B cell (primary cell): ENCODE data around the gene ADCY1. TPM values are rescaled to one million over a fixed set of nuclear protein-coding genes. Genes with fewer than 3 reads are reported as not detected.

Experiments
- ATAC-seq: fragments of 200-7000 bp; cut with Tn5 transposase; one replicate; pipeline ENCODE4 v1.10.0; 2021; ENCODE audit warnings: low read depth, mild to moderate bottlenecking, moderate number of reproducible peaks, moderate library complexity
- CTCF ChIA-PET: fragments of 350-600 bp; sonication (Branson Sonifier 250); formaldehyde crosslinking; loops from one replicate; lab custom pipeline; 2021; ENCODE audit warnings: antibody characterized with exemption, inconsistent platforms; lab: Charles Lee
- POLR2A ChIA-PET: fragments of 350-600 bp; sonication (Branson Sonifier 250); formaldehyde crosslinking; loops from one replicate; lab custom pipeline; 2021; ENCODE audit warnings: antibody characterized with exemption; lab: Charles Lee
- DNase-seq: peaks from one replicate; pipeline ENCODE4 v3.0.0; 2013
- H2AFZ ChIP-seq: 2 replicates; pipeline ENCODE4 v1.6.1; 2012; ENCODE audit warnings: mild to moderate bottlenecking, low read depth, low read length; ENCODE audit not compliant: insufficient read depth, poor library complexity, severe bottlenecking
- H3K27ac ChIP-seq, 2 donors: 1 replicate in 1 of 2; 2 replicates in 1 of 2; pipeline ENCODE4 v1.5.1; 2012 to 2013; ENCODE audit warnings: low read length in 2 of 2, mild to moderate bottlenecking in 2 of 2, moderate library complexity in 1 of 2
- H3K27me3 ChIP-seq, 4 experiments: fragments of 200-600 bp in 1 of 4; sonication (generic) in 1 of 4; replicated peaks in 1 of 4; 1 replicate in 2 of 4; 2 replicates in 2 of 4; pipeline versions ENCODE4 v1.6.1 to v1.7.0; 2013 to 2016; ENCODE audit warnings: low read length in 3 of 4, mild to moderate bottlenecking in 2 of 4, mixed read lengths in 1 of 4, moderate library complexity in 1 of 4; ENCODE audit not compliant: insufficient read depth in 4 of 4, control insufficient read depth in 3 of 4; ENCODE audit errors: control extremely low read depth in 1 of 4
- H3K36me3 ChIP-seq, 2 experiments: replicated peaks in 1 of 2; 1 replicate in 1 of 2; 2 replicates in 1 of 2; pipeline versions ENCODE4 v1.6.1 to v1.7.1; 2013; ENCODE audit warnings: low read length in 1 of 2; ENCODE audit not compliant: insufficient read depth in 2 of 2, control insufficient read depth in 1 of 2; ENCODE audit errors: control extremely low read depth in 1 of 2, extremely low read depth in 1 of 2
- H3K4me1 ChIP-seq, 2 donors: fragments of 200-600 bp in 1 of 2; sonication (generic) in 1 of 2; 1 replicate in 1 of 2; 2 replicates in 1 of 2; pipeline versions ENCODE4 v1.5.1 to v1.6.1; 2013 to 2017; ENCODE audit warnings: low read length in 2 of 2; ENCODE audit not compliant: control insufficient read depth in 2 of 2, insufficient read depth in 2 of 2
- H3K4me2 ChIP-seq: replicated peaks from 2 replicates; pipeline ENCODE3; 2012; ENCODE audit warnings: mild to moderate bottlenecking, low read depth, low read length; ENCODE audit not compliant: poor library complexity, severe bottlenecking
- H3K4me3 ChIP-seq, 5 experiments: fragments of 200-600 bp in 1 of 5; sonication (generic) in 1 of 5; 1 replicate in 3 of 5; 2 replicates in 2 of 5; pipeline versions ENCODE4 v1.5.1 to v1.7.0; 2011 to 2016; ENCODE audit warnings: low read length in 4 of 5, mild to moderate bottlenecking in 4 of 5, low read depth in 2 of 5, control low read depth in 1 of 5, moderate library complexity in 1 of 5; ENCODE audit not compliant: insufficient read depth in 1 of 5; ENCODE audit errors: control extremely low read depth in 1 of 5, extremely low read depth in 1 of 5
- H3K79me2 ChIP-seq: fragments of 200-600 bp; sonication (generic); one replicate; pipeline ENCODE4 v1.6.0; 2016; ENCODE audit warnings: low read length; ENCODE audit not compliant: control insufficient read depth, insufficient read depth
- H3K9ac ChIP-seq: fragments of 200-600 bp; sonication (generic); 2 replicates; pipeline ENCODE4 v1.6.1; 2017; ENCODE audit warnings: mild to moderate bottlenecking, low read length, moderate library complexity
- H3K9me3 ChIP-seq, 3 donors: one replicate each; pipeline versions ENCODE4 v1.6.1 to v1.7.1; 2013; ENCODE audit warnings: low read length in 2 of 3; ENCODE audit not compliant: control insufficient read depth in 2 of 3, insufficient read depth in 1 of 3; ENCODE audit errors: control extremely low read depth in 1 of 3
- H4K20me1 ChIP-seq: 2 replicates; pipeline ENCODE4 v1.6.0; 2012; ENCODE audit warnings: mild to moderate bottlenecking, low read length; ENCODE audit not compliant: insufficient read depth, control insufficient read depth, poor library complexity, severe bottlenecking
- H3K27ac Mint-ChIP-seq: one replicate; pipeline ENCODE4 v1.8.0; 2021; ENCODE audit warnings: mixed read lengths
- H3K27me3 Mint-ChIP-seq: one replicate; pipeline ENCODE4 v1.8.0; 2021; ENCODE audit warnings: mixed read lengths
- H3K4me1 Mint-ChIP-seq: one replicate; pipeline ENCODE4 v1.8.0; 2021; ENCODE audit warnings: mixed read lengths
- H3K4me3 Mint-ChIP-seq: one replicate; pipeline ENCODE4 v1.8.0; 2021; ENCODE audit warnings: mixed read lengths
- H3K9me3 Mint-ChIP-seq: one replicate; pipeline ENCODE4 v1.8.0; 2022; ENCODE audit warnings: mixed read lengths; ENCODE audit not compliant: insufficient read depth
- EZH2 ChIP-seq: IDR thresholded peaks from 2 replicates; pipeline ENCODE4 v1.6.1; 2012; ENCODE audit warnings: borderline replicate concordance, low read depth, mild to moderate bottlenecking, moderate library complexity, low read length; ENCODE audit not compliant: insufficient read depth, poor library complexity, severe bottlenecking
- WGBS: methylation state at CpG from one replicate; pipeline ENCODE4 v1.1.5; 2013; ENCODE audit warnings: missing lambda C conversion rate; ENCODE audit not compliant: insufficient coverage; 5-methylcytosine and 5-hydroxymethylcytosine counted together
- intact Hi-C: fragments of 100-400 bp; cut with micrococcal nuclease; formaldehyde crosslinking; loops from one replicate; pipeline ENCODE4 v1.10.0; 2022
- polyA plus RNA-seq: library from polyadenylated mRNA; depleted of rRNA; stranded (reverse); fragments of >200 nt; gene quantifications from 2 replicates; pipeline ENCODE4 v1.2.3, GENCODE V29; 2012
- total RNA-seq, 2 donors: library from RNA; stranded (reverse); fragments of 120-200 nt in 1 of 2; gene quantifications; 1 replicate in 1 of 2; 2 replicates in 1 of 2; pipeline versions ENCODE4 v1.2.3 to v1.2.4, GENCODE V29; 2013 to 2022
- TF ChIP-seq, protein P1 (sequence below): fragments of 200-600 bp; IDR thresholded peaks from one replicate; pipeline ENCODE4 v1.8.0; 2022; ENCODE audit warnings: antibody characterized with exemption, mild to moderate bottlenecking

ADCY1 gene
- total and polyA plus RNA-seq, 2 donors (not counting 1 experiment from before 2014, with no cell fraction given): 0.05 to 0.12 TPM

DNA sequence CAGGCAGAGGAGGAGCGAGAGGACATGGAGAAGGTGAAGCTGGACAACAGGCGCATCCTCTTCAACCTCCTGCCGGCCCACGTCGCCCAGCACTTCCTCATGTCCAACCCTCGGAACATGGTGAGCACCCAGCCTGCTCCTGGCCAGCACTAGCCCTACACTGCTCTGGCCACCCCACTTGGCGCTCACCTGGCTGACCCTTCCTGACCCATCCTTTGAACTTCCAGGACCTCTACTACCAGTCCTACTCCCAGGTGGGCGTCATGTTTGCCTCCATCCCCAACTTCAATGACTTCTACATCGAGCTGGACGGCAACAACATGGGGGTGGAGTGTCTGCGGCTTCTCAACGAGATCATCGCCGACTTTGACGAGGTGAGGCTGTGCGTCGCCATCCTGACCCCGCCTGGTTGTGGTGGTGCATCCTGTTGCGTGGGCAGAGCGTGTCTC lies 129.2 kb downstream of the ADCY1 start:
- 93% methylated on average over 19 of the region's 20 CpGs for WGBS
- ChIA-PET CTCF (no interaction called here), POLR2A (no interaction called here)
- Histone ChIP-seq H3K4me3 (no peak overlapping the region), H2AFZ (no peak overlapping the region), H3K36me3 (no peaks in the 10 kb centered on the region), H4K20me1 (no peaks in the 10 kb centered on the region), H3K4me1 (no peaks in the 10 kb centered on the region), H3K4me2 (no peak overlapping the region), H3K27me3 (peaks cover 0 to 5% (median 0%) of the 10 kb centered on the region in 4 experiments), H3K9me3 (no peaks in the 10 kb centered on the region), H3K9ac (no peak overlapping the region), H3K79me2 (no peaks in the 10 kb centered on the region), H3K27ac (no peak overlapping the region)
- no peak for DNase-seq
- no peaks in the 10 kb centered on the region for H3K9me3 Mint-ChIP-seq
- no peak for TF ChIP-seq EZH2
- TF ChIP-seq, protein P1, sequence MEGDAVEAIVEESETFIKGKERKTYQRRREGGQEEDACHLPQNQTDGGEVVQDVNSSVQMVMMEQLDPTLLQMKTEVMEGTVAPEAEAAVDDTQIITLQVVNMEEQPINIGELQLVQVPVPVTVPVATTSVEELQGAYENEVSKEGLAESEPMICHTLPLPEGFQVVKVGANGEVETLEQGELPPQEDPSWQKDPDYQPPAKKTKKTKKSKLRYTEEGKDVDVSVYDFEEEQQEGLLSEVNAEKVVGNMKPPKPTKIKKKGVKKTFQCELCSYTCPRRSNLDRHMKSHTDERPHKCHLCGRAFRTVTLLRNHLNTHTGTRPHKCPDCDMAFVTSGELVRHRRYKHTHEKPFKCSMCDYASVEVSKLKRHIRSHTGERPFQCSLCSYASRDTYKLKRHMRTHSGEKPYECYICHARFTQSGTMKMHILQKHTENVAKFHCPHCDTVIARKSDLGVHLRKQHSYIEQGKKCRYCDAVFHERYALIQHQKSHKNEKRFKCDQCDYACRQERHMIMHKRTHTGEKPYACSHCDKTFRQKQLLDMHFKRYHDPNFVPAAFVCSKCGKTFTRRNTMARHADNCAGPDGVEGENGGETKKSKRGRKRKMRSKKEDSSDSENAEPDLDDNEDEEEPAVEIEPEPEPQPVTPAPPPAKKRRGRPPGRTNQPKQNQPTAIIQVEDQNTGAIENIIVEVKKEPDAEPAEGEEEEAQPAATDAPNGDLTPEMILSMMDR: no peak
- no peak for ATAC-seq
- no peaks in the 10 kb centered on the region for H3K4me1 Mint-ChIP-seq
- intact Hi-C loops: no loop called here
- peaks cover 12% of the 10 kb centered on the region for H3K27me3 Mint-ChIP-seq
- H3K27ac Mint-ChIP-seq: no peak overlapping the region
- H3K4me3 Mint-ChIP-seq: no peak overlapping the region

DNA sequence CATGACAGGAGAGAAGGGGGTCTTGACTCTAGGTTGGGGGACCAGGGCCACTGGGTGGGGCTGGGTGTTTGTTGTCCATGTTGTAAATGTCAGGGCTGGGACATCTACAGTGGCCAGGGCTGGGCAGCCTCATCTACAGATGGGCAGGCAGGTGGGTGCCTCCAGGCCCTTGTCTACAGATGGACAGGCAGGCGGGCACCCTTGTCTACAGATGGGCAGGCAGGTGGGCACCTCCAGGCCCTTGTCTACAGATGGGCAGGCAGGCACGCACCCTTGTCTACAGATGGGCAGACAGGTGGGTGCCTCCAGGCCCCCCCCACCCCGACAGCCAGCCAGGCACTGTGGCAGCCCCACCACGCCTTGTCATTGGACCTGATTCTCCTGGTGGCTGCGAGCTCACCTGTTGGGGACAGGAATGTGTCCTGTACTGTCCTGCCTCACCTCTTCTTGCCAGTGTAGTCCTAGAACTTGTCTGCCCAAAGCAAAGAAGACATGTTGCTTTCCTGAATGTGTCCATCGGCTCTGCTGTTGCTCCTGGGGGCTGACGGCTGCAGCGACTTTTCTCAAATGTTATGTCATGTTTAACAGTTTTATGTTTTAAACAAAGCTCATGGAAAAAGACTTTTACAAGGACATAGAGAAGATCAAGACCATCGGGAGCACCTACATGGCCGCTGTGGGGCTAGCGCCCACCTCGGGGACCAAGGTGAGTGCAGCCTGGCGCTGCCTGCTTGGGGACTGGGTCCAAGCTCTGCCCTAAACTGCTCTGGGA lies 129.9 kb downstream of the ADCY1 start:
- Mint-ChIP-seq H3K27me3 (peaks cover 11% of the 10 kb centered on the region), H3K4me3 (no peak overlapping the region), H3K4me1 (no peaks in the 10 kb centered on the region), H3K27ac (no peak overlapping the region), H3K9me3 (no peaks in the 10 kb centered on the region)
- Histone ChIP-seq H4K20me1 (no peaks in the 10 kb centered on the region), H3K4me1 (no peaks in the 10 kb centered on the region), H3K9me3 (no peaks in the 10 kb centered on the region), H3K9ac (no peak overlapping the region), H3K27me3 (peaks cover 0 to 5% (median 0%) of the 10 kb centered on the region in 4 experiments), H3K27ac (no peak overlapping the region), H3K4me2 (no peak overlapping the region), H2AFZ (no peak overlapping the region), H3K4me3 (no peak overlapping the region), H3K79me2 (no peaks in the 10 kb centered on the region), H3K36me3 (no peaks in the 10 kb centered on the region)
- intact Hi-C loops: no loop called here
- CTCF ChIA-PET: no interaction called here
- ATAC-seq (no peak), DNase-seq (no peak)
- POLR2A ChIA-PET: no interaction called here
- TF ChIP-seq, protein P1: no peak
- TF ChIP-seq EZH2: no peak
- 89% methylated on average over 11 of the region's 13 CpGs for WGBS
